HG03575 (cell line): ENCODE measurements around the gene NOXA1.
"Not testable (repeated sequence)": the region's sequence is repeated elsewhere in the genome, so short reads cannot be mapped to it uniquely, and the experiment has no call there.

Source experiments
- ATAC-seq: cut with Tn5 transposase; IDR thresholded peaks from one replicate; pipeline ENCODE4 v1.9.1; 2021; ENCODE audit not compliant: unreplicated experiment, insufficient number of reproducible peaks, low FRiP score; ENCODE audit errors: extremely low read depth

The NOXA1 gene

DNA sequence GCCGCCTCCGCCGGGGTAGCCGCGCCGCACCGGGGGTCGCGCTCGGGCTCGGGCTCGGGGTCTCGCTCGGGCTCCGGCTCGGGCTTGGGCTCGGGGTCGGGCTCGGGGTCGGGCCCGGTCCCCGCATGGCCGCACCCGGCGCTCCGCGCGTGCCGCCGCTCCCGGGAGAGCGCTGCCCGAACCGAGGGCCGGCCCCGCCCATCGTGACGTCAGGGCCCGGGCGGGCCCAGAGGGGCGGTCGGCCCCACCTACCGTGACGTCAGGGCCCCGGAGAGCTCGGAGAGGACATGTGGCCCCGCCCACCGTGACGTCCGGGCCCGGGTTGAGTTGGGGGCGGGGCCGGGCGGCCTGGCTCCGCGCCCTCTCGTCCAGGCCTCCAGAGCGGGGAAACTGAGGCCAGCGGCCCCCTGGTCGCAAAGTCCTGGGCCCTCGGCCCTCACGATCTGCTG, 36.0 kb downstream of the NOXA1 start, which contains the start of gene NSMF:
Gene NSMF, minus strand, starts transcription at position 183 of the 449 bp plus-strand sequence. CDS start 232 bp downstream, outside the sequence.
- ATAC-seq: no peak

DNA sequence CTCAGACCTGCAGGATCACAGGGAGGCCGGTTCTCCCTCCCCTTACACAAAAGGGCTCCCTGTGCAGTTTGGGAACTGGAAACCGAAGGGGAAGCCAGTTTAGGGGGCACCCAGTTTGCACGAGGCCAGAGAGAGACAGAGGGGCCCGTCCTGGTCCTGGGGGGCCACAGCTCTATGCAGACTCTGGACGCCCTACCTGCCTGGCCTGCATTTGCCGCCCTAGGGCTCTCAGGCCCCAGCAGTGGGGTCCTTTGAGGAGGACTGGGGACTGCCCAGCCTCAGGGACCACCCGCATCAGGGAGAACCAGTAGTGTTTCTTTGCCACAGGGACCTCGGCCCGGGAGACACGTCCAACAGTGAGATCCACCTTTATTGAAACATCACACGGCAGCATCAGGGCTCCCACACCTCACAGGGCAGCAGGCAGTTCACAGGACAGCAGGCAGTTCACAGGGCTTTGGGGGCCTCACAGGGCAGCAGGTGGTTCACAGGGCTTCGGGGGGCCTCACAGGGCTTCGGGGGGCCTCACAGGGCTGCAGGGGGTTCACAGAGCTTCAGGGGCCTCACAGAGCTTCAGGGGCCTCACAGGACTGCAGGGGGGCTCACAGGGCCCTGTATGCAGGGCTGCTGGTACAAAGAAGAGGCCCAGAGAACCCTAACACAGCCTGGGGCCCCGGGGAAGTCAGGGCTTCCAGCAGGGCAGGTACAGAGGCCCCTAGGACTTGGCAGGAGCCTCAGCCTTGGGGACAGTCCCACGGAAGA, 36.6 kb downstream of the NOXA1 start:
- ATAC-seq: no peak

DNA sequence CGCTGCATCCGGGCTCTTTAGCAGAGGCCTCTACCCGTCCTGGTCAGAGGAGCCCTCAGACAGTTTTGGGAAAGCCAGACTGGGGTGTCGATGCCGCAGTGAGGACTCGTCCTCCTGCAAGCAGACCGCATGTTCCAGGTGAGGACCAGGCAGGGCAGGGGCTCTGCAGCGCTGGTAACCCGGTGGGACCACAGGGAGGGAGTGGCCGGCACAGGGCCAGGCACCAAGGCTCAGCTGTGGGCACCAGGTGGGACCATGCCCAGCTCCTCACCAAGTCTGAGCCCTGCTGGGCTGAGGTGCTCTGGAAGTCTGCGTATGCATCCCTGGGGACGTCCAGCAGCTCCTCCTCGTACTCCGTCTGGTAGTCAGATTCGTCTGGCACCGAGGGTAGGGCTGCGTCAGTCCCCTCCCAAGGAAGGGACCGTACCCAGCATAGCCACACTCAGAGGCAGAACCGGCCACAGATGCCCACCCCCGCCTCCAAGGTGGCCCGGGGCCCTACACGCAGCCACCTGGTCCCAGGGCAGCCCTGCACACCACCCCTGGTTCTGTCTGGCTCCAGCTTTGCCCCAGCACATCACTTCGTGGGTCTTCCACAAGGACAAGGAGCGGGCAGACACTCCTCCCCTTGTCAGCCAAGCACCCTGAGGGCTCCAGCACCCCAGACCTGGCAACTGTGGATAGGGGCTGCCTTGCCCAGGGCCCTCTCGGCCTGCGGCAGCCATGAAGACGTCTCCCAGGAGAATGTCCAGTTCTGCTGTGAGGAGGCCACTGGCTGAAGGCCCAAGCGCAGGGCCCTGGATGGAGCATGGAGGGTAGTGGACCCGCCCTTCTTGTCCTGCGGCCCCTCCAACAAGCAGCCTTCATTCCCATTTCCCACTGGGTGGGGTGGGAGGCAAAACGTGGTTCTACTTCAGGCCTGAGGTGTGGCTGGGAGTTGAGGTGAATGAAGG, 37.4 kb downstream of the NOXA1 start:
- no peak for ATAC-seq

DNA sequence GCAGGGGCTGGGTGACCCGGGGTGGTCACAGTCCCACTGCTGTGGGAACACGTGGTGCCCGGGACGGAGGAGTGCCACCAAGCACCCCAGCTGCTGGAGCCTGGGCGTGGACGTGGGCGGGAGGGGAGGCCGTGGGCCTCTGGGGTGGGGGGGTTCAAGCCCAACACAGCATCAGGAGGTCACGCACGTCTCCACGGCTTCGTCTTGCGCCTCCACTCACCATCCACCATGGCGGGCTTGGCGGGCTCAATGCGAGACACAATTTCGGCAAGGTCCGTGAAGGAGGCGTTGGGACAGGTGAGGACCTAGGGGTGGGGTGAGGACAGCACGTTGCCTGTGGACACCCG, 38.1 kb downstream of the NOXA1 start:
- ATAC-seq: no peak

DNA sequence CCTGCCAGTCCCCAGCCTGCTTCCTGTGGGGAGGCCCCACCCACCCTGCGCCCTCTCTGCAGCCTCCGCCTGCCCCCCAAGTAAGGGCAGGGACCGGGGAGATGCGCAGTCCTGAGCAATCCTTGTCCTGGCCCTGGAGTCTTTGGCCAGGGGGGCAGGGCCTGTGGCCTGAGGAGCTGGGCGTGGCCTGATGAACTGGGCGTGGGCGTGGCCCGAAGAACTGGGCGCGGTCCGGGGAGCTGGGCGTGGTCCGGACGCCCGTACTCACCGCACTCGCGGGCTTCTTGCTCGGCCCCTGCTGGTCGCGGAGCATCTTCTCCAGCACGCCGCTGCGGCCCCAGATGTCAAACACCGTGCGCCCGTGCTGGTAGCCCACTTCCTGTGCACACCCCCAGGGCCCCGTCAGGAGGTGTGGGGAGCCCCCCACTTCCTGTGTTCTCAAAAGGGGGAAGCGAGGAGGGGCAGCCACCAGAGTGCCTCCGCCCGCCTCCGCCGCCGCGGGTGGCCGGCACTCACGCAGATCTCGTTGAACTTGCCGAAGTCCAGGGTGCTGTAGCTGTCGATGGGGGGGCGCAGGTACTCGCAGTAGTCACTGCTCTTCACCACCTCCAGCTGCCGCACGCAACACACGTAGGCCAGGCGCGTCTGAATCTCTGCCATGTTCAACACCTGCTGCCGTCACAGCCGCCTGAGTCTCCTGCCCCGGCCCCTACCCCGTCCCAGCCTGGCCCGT, 38.6 kb downstream of the NOXA1 start:
- no peak for ATAC-seq

DNA sequence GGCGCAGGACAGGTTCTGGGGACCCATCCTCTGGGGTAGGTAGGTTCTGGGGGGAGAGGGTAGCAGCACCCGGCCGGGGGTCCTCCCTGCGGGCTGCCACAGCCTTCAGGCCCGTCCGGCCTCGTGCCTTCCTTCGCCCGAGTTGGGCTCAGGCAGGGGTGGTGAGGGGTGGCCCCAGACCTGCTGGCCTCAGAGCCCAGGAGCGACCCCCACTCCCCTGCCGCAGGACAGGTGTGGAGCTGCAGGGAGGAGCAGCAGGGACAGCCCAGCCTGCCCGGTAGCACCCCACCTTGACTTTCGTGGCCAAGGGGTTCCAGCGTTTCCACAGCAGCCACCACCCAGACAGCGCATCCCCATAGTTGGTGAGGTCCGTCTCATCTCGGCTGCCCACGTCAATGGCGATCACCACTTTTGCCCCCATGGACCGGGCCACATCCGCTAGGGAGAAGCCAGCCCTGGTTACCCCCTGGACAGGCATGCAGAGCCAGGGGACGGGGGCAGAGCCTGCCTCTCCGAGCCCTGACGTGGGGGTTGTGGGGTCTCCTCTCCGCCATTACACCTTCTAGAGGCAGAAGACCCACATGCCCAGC, 39.3 kb downstream of the NOXA1 start:
- no peak for ATAC-seq

DNA sequence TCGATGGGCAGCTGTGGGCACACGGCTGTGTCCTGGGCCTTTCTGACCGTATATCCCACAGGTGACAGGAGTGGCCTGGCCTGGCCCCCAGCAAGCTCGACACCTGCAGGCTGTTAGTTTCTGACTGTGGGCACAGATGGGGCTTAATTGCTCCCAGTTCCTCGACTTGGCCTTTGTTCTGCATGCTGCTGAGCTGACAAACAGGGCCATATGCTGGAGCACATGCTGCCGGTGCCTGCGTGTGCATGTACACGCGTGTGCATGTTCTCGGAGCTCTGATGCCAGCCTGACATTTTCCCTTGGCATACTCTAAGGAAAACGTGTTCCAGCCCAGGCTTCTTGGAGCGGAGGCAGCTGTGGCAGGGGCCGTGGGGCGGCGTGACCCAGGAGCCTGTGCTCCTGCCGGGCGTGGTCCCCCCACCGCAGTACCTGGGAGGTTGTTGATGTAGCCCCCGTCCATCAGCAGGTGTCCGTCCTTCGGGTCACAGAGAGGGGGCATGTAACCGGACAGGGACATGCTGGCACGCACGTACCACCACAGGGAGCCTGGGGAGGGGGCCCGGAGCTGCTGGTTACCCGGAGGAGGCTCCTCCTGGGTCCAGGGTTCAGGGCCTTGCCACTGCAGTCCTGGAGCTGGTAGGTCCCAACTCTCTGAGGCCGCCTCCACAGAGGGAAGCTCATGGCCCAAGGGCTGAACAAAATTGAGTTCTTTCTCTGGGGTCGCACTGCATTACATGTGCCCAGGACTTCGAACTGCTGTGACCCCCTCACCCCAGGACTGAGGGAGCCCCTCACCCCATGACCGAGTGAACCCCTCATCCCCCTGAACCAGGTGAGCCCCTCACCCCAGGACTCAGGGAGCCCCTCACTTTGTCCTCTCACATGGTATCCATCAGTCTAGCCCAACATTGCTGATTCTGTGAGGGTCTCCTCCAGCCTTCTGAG, 40.1 kb downstream of the NOXA1 start:
- no peak for ATAC-seq

DNA sequence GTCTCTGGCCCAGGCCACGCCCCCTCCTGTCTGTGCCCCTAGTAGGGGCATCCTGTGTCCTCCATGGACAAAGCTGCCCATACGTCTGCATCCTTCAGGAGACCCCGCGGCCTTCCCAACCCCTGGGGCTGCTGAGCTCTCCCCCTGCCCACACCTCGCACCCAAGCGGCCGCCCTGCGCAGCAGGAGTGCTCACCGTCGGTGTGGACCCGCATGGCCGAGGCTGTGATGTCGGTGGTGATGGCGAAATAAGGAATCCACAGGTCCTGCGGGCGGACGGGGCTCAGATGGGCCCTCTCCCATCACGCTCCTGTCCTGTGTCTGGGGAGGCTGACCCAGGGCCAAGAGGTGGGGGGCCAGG, 40.7 kb downstream of the NOXA1 start:
- ATAC-seq: no peak

DNA sequence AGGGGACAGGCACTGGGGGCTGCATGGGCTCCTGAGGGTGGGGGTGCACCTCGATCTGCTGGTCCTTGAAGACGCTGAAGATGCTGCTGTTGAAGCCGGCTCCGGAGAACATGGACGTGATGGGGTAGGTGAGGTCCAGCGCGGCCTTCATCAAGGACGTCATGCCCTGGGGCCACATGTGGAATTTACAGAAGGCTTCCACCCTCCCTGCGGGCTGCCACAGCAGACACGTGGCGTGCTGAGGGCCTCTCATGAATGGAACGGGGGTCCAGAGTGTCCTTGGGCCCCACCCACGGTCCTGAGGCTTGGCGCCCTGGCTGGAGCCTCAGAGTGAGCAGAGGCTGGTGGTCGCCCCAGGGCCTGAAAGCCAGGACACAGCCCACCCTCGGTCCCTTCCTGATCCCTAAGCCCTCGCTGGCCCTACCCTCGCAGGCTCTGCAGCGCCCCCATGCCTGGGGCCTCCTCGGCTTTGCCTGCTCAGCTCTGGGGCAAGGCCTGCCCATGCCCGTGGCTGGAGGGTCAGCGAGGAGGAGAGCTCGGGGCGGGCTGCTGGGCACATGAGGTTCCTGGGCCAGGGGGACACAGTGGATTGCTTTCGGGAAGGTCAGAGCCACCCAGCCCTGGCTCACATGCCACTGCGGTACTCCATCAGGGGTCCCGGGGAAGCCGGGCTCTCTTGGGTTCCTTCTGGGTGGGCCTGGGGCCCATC, 41.3 kb downstream of the NOXA1 start:
- ATAC-seq: no peak

DNA sequence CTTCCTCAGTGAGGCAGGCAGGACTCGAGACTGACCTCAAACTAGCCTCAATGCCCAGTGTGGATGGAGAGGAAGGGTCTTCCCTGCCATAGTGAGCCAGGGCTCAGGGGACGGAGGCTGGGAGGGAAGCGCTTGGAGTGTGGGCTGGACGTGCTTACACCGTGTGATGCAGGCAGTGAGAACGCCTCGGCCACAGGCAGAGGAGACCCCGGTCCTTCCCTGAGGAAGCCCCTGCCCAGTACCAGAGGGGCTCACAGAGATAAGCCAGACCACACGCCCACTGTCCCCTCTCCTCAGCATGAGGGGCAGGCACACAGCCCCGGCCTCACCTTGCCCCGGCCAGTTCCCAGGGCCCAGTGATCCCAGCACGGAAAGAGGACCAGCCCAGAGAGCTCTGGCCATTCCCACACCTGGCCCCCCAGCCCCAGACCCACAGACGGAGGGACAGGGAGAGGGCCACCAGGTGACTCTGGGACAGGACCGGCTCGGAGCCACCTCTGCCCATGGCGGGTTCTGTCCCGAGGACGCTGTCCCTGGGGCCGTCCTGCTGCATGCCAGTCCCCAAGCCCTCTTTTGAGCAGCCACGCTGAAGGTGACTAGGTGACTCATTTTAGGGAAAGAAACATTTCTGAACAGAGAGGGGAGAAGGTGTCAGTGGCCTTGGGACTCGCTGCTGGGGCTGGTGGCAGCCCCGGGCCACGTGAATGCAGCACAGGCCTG, 42.0 kb downstream of the NOXA1 start:
- ATAC-seq: no peak

DNA sequence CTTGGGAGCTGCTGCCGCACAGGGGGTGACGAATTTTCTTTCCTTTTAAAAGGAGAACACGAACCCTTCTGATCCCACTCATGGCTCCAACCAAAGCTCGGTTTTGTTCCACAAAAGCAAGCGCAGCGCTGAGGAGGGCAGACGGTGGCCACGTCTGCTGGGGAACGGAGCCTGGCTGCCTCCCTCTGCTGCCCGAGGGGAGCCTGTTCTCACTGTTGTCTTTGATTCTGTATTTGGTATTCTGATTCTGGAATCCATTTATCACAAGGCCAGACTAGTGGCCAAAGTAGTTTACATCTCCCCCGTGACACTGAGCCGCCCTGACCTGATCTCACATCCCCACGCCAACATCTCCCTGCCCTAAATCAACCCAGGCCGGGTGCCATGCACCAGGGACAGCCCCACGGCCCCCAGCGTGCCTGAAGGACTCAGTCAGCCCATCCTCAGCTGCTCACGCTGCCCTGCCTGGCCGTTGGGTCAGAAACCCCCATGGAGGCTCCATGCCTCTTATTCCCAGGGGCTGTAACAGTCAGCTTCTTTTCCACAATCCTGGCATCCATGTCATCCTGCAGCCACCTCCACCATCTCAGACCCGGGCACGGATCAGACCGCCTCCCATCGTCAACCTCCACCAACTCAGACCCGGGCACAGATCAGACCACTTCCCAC, 42.7 kb downstream of the NOXA1 start:
- ATAC-seq: no peak

DNA sequence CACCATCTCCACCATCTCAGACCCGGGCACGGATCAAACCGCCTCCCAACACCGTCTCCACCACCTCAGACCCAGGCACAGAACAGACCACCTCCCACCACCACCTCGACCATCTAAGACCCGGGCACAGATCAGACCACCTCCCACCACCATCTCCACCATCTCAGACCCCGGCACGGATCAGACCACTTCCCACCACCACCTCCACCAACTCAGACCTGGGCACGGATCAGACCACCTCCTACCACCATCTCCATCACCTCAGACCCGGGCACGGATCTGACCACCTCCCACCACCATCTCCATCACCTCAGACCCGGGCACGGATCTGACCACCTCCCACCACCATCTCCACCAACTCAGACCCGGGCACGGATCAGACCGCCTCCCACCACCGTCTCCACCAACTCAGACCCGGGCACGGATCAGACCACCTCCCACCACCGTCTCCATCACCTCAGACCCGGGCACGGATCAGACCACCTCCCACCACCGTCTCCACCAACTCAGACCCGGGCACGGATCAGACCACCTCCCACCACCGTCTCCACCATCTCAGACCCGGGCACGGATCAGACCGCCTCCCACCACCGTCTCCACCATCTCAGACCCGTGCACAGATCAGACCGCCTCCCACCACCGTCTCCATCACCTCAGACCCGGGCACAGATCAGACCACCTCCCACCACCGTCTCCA, 43.3 kb downstream of the NOXA1 start:
- ATAC-seq: not testable (repeated sequence)

DNA sequence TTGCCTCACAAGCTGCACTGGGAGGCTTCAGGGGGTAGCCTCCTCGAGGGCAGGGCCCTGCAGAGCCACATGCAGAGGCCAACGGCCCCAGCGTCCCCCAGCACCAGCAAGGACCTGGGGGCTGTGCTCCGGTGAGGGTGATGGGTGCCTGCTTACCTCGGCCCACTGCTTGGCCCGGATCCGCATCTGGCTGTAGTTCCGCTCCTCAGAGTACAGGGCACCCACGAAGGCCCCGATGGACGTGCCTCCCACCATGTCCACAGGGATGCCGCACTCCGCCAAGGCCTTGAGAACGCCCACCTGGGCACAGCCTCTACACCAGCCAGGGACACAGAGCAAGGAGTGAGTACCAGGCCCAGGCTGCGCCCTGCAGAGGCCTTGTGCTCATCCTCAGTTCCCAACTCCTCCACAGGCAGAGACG, 44.0 kb downstream of the NOXA1 start:
- no peak for ATAC-seq

DNA sequence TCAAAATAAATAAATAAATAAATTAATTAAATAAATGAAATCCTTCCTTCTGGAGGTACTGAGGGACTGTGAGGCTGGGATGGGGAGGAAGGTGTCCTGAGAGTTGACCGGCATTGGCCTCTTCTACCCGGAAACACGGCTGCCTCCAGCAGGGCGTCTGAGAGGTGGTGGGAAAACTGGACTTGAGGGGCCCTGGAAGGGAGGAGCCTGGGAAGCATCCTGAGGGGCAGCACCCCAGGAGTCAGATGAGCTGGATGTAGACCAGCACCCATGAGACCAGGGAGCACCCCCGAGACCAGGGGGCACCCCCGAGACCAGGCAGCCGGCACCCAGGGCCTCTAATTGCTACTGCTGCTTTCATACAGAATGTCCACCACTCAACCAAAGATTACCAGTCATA, 44.7 kb downstream of the NOXA1 start:
- no peak for ATAC-seq

DNA sequence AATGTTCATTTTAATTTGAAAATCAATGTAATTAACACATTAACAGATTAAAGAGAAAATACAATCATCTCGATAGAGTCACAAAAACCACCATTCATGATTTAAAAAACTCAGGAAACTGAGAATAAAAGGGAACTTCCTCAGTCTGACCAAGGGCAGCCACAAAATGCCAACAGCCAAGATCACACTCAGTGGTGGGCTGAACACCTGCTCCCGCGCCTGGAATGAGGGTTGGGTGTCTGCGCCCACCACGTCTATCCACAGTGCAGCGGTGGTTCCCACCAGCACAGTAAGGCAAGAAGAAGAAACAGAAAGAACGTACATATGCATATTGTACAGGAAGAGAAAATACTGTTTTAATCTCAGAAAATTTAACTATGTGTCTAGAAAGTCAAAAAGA, 47.6 kb downstream of the NOXA1 start:
- no peak for ATAC-seq

DNA sequence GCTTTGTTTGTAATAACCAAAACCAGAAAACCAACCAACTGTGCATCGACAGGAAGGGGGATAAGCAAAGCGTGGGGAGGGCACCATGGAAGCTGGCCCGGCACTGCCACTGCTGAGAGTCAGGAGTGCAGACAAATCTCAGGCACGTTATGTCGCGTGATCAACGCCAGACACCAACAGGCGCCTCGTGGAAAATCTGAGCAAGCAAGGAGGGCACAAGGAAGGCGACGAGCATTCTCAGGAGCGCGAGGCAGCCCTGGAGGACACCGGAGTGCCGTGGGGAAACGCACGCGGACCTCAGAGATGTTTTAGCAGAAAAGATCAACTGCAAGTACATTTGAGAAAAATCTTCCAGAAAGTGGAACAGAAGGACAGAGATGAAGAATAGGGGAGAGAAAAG, 51.1 kb downstream of the NOXA1 start:
- ATAC-seq: no peak
